SK-N-SH (cell line): ENCODE results near the gene MEF2C. TPM values are rescaled to one million over a fixed set of nuclear protein-coding genes. Genes with fewer than 3 reads are reported as not detected.
A peak's percentile ranks its signal among the peaks of the same experiment; 100 is the strongest.

Source experiments
- CTCF ChIA-PET: fragments of 300-600, 350-600 bp; formaldehyde crosslinking; extraction: SDS; loops from one replicate; lab custom pipeline; 2021; lab: Yijun Ruan, JAX
- POLR2A ChIA-PET: fragments of 350-600 bp; sonication (Branson Sonifier 250); formaldehyde crosslinking; extraction: SDS; loops from one replicate; lab custom pipeline; 2020; ENCODE audit warnings: antibody characterized with exemption, inconsistent platforms; lab: Yijun Ruan, JAX
- DNase-seq: peaks from one replicate; pipeline ENCODE4 v3.0.0; 2012
- H2AFZ ChIP-seq: fragments of 200-600 bp; sonication (generic); 2 replicates; pipeline ENCODE4 v1.8.1; 2016; ENCODE audit warnings: antibody characterized with exemption, mild to moderate bottlenecking, low read depth
- H3F3A ChIP-seq: fragments of 200-600 bp; sonication (generic); replicated peaks from 2 replicates; pipeline ENCODE3; 2016; ENCODE audit warnings: antibody characterized with exemption, mild to moderate bottlenecking; ENCODE audit not compliant: insufficient read depth
- H3K27ac ChIP-seq, 2 experiments: fragments of 200-500 bp in 1 of 2; fragments of 200-600 bp in 1 of 2; sonication (Bioruptor generic) in 1 of 2; sonication (generic), shearing (Covaris generic) in 1 of 2; 2 replicates each; pipeline versions ENCODE4 v1.5.1 to v1.6.1; 2014 to 2016; ENCODE audit warnings: low read depth in 2 of 2, inconsistent platforms in 1 of 2, low read length in 1 of 2, mild to moderate bottlenecking in 1 of 2, mixed read lengths in 1 of 2
- H3K27me3 ChIP-seq: fragments of 200-600 bp; sonication (generic), shearing (Covaris generic); 2 replicates; pipeline ENCODE4 v1.6.1; 2016; ENCODE audit warnings: mixed run types; ENCODE audit not compliant: insufficient read depth
- H3K36me3 ChIP-seq, 2 experiments: fragments of 200-500 bp in 1 of 2; fragments of 200-600 bp in 1 of 2; sonication (Bioruptor generic) in 1 of 2; sonication (generic) in 1 of 2; replicated peaks in 1 of 2; 2 replicates each; pipeline versions ENCODE3 to v1.5.1; 2014 to 2016; ENCODE audit warnings: low read length in 1 of 2, mild to moderate bottlenecking in 1 of 2; ENCODE audit not compliant: insufficient read depth in 2 of 2, control insufficient read depth in 1 of 2
- H3K4me1 ChIP-seq, 2 experiments: fragments of 200-500 bp in 1 of 2; fragments of 200-600 bp in 1 of 2; sonication (Bioruptor generic) in 1 of 2; sonication (generic), shearing (Covaris generic) in 1 of 2; 2 replicates each; pipeline versions ENCODE4 v1.5.1 to v1.6.1; 2014 to 2016; ENCODE audit warnings: low read depth in 1 of 2, low read length in 1 of 2, mixed run types in 1 of 2; ENCODE audit not compliant: insufficient read depth in 2 of 2, control insufficient read depth in 1 of 2
- H3K4me2 ChIP-seq: fragments of 200-600 bp; sonication (generic), shearing (Covaris generic); 2 replicates; pipeline ENCODE4 v1.6.1; 2017; ENCODE audit warnings: mixed run types
- H3K4me3 ChIP-seq, 2 experiments: fragments of 200-500 bp in 1 of 2; fragments of 200-600 bp in 1 of 2; sonication (Bioruptor generic) in 1 of 2; sonication (generic), shearing (Covaris generic) in 1 of 2; 2 replicates each; pipeline versions ENCODE4 v1.5.1 to v1.8.1; 2014 to 2016; ENCODE audit warnings: low read depth in 2 of 2, inconsistent platforms in 1 of 2, low read length in 1 of 2, mild to moderate bottlenecking in 1 of 2, mixed read lengths in 1 of 2, moderate library complexity in 1 of 2
- H3K79me2 ChIP-seq: fragments of 200-600 bp; sonication (generic); 2 replicates; pipeline ENCODE4 v1.8.1; 2017; ENCODE audit warnings: mild to moderate bottlenecking; ENCODE audit not compliant: insufficient read depth
- H3K9ac ChIP-seq: fragments of 200-600 bp; sonication (generic); 2 replicates; pipeline ENCODE4 v1.6.1; 2017; ENCODE audit warnings: mixed run types
- H3K9me2 ChIP-seq: fragments of 200-600 bp; sonication (generic); 2 replicates; pipeline ENCODE4 v1.6.1; 2017; ENCODE audit warnings: mixed run types
- H3K9me3 ChIP-seq: fragments of 200-600 bp; sonication (generic); 2 replicates; pipeline ENCODE4 v1.6.1; 2017; ENCODE audit warnings: mixed run types, mild to moderate bottlenecking, moderate library complexity
- H4K20me1 ChIP-seq: fragments of 200-600 bp; sonication (generic); 2 replicates; pipeline ENCODE4 v1.6.1; 2017; ENCODE audit warnings: mild to moderate bottlenecking, mixed run types; ENCODE audit not compliant: insufficient read depth
- EZH2phosphoT487 ChIP-seq: fragments of 200-600 bp; sonication (generic); IDR thresholded peaks from 2 replicates; pipeline ENCODE4 v1.6.1; 2017; ENCODE audit warnings: low read depth, mixed run types, mild to moderate bottlenecking, antibody characterized with exemption, moderate library complexity, borderline replicate concordance
- FOSL2 ChIP-seq: IDR thresholded peaks from 2 replicates; pipeline ENCODE4 v1.4.0; 2012; ENCODE audit warnings: low read depth, mild to moderate bottlenecking, moderate library complexity, borderline replicate concordance
- GABPA ChIP-seq: IDR thresholded peaks from 2 replicates; pipeline ENCODE4 v1.4.0; 2012; ENCODE audit warnings: low read depth, mild to moderate bottlenecking
- GATA2 ChIP-seq: sonication (generic); formaldehyde crosslinking; IDR thresholded peaks from 2 replicates; pipeline ENCODE4 v1.5.0; 2020; ENCODE audit warnings: mild to moderate bottlenecking, missing genetic modification reagents
- MAX ChIP-seq: IDR thresholded peaks from 2 replicates; pipeline ENCODE4 v1.4.0; 2012; ENCODE audit warnings: low read depth
- MEF2A ChIP-seq: IDR thresholded peaks from 2 replicates; pipeline ENCODE4 v1.4.0; 2012; ENCODE audit warnings: low read depth, borderline replicate concordance
- MXI1 ChIP-seq: IDR thresholded peaks from 2 replicates; pipeline ENCODE4 v1.6.1; 2012; ENCODE audit warnings: mild to moderate bottlenecking, low read depth, low read length, improper control_type of control experiment
- NRF1 ChIP-seq: IDR thresholded peaks from 2 replicates; pipeline ENCODE4 v1.6.1; 2012; ENCODE audit warnings: low read depth, mild to moderate bottlenecking, low read length
- RFX5 ChIP-seq: IDR thresholded peaks from 2 replicates; pipeline ENCODE4 v1.6.1; 2012; ENCODE audit warnings: mild to moderate bottlenecking, improper control_type of control experiment, low read length
- RXRA ChIP-seq: IDR thresholded peaks from 2 replicates; pipeline ENCODE4 v1.4.0; 2012; ENCODE audit warnings: low read depth, mild to moderate bottlenecking, borderline replicate concordance
- TCF12 ChIP-seq: IDR thresholded peaks from 2 replicates; pipeline ENCODE4 v1.4.0; 2012
- TEAD4 ChIP-seq: IDR thresholded peaks from 2 replicates; pipeline ENCODE4 v1.4.0; 2012; ENCODE audit warnings: mild to moderate bottlenecking, borderline replicate concordance; ENCODE audit not compliant: insufficient read depth
- WGBS: methylation state at CpG from one replicate; pipeline ENCODE4 v1.1.6; 2017; ENCODE audit warnings: low lambda C conversion rate; 5-methylcytosine and 5-hydroxymethylcytosine counted together
- polyA plus RNA-seq, 3 experiments: library from polyadenylated mRNA; depleted of rRNA; stranded (reverse); fragments of >200 nt; gene quantifications; 2 replicates each; pipeline ENCODE4 v1.2.3, GENCODE V29; 2012
- TF ChIP-seq, protein P1 (sequence below): IDR thresholded peaks from 2 replicates; pipeline ENCODE4 v1.4.0; 2012; ENCODE audit warnings: low read depth, borderline replicate concordance
- TF ChIP-seq, protein P2 (sequence below): IDR thresholded peaks from 2 replicates; pipeline ENCODE4; 2012
- TF ChIP-seq, protein P3 (sequence below): fragments of 200-600 bp; sonication (generic); IDR thresholded peaks from 2 replicates; pipeline ENCODE4 v1.6.1; 2017; ENCODE audit warnings: antibody characterized with exemption, mild to moderate bottlenecking, moderate library complexity
- TF ChIP-seq, protein P4 (sequence below): IDR thresholded peaks from 2 replicates; pipeline ENCODE4 v1.6.1; 2012; ENCODE audit warnings: mild to moderate bottlenecking, low read depth, low read length, moderate library complexity

Gene MEF2C
- polyA plus RNA-seq, 1 of the 3 experiments (the other 2 are of a cell fraction): 1.2 TPM

DNA sequence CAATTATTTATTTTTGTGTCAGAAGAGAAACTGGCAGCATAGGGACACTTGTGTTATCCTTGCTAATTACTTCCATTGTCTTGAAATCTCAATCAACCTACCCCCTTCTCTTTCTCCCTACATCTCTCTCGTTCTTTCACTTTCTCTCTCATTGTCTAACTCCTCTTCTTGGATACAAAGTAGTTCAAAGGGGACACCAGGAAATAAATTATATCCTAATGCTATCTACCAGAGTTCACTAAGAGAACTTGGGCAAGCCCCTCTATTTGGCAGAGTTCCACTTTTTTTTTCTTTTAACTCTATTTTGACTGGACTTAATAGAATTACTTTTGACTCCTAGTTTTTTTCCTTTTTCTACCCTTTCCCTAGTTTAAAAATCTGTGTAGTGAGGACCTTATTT lies 102.2 kb downstream of the MEF2C start:
- WGBS: 81% methylated on average over 1 of the region's 1 CpG
- no peaks in the 10 kb centered on the region for H3K79me2 ChIP-seq

GRCh38 chr5:88778736-88779135 lies 104.2 kb downstream of the MEF2C start:
- peak overlapping the region; percentile 1; the same call in 1 of the 2 replicates for H3K4me2 ChIP-seq
- CTCF ChIA-PET: no interaction called here

More for the DNA sequence above, 102.2 kb downstream of the MEF2C start:
- POLR2A ChIA-PET: no interaction called here
- Histone ChIP-seq H3K9me3 (no peaks in the 10 kb centered on the region), H3K9ac (no peak overlapping the region), H4K20me1 (no peaks in the 10 kb centered on the region), H3K27ac (no peak overlapping the region), H3K4me2 (no peak overlapping the region), H3K9me2 (no peaks in the 10 kb centered on the region), H3K36me3 (no peaks in the 10 kb centered on the region), H3F3A (peaks cover 22% of the 10 kb centered on the region), H2AFZ (no peak overlapping the region), H3K4me1 (peaks cover 0 to 8% of the 10 kb centered on the region in 2 experiments; a peak in 3 of 4 replicates), H3K4me3 (no peak overlapping the region), H3K27me3 (no peaks in the 10 kb centered on the region)
- CTCF ChIA-PET: no interaction called here
- no peak for TF ChIP-seq RFX5
- TF ChIP-seq, protein P1, sequence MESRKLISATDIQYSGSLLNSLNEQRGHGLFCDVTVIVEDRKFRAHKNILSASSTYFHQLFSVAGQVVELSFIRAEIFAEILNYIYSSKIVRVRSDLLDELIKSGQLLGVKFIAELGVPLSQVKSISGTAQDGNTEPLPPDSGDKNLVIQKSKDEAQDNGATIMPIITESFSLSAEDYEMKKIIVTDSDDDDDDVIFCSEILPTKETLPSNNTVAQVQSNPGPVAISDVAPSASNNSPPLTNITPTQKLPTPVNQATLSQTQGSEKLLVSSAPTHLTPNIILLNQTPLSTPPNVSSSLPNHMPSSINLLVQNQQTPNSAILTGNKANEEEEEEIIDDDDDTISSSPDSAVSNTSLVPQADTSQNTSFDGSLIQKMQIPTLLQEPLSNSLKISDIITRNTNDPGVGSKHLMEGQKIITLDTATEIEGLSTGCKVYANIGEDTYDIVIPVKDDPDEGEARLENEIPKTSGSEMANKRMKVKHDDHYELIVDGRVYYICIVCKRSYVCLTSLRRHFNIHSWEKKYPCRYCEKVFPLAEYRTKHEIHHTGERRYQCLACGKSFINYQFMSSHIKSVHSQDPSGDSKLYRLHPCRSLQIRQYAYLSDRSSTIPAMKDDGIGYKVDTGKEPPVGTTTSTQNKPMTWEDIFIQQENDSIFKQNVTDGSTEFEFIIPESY: no peak
- TF ChIP-seq GATA2 (CRISPR knock-in tag): no peak
- no peak for TF ChIP-seq TCF12
- no peak for TF ChIP-seq FOSL2
- TF ChIP-seq, protein P2, sequence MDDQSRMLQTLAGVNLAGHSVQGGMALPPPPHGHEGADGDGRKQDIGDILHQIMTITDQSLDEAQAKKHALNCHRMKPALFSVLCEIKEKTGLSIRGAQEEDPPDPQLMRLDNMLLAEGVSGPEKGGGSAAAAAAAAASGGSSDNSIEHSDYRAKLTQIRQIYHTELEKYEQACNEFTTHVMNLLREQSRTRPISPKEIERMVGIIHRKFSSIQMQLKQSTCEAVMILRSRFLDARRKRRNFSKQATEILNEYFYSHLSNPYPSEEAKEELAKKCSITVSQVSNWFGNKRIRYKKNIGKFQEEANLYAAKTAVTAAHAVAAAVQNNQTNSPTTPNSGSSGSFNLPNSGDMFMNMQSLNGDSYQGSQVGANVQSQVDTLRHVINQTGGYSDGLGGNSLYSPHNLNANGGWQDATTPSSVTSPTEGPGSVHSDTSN: no peak
- TF ChIP-seq MEF2A: no peak
- no peak for TF ChIP-seq GABPA
- no peak for TF ChIP-seq MXI1
- no peak for TF ChIP-seq TEAD4
- TF ChIP-seq NRF1: no peak
- DNase-seq: no peak

More at GRCh38 chr5:88778736-88779135, 104.2 kb downstream of the MEF2C start:
- Histone ChIP-seq H3K4me1 (no peaks in the 10 kb centered on the region; a peak in 1 of 4 replicates), H2AFZ (peak overlapping the region; percentile 63; the same call in 1 of the 2 replicates), H3K36me3 (no peaks in the 10 kb centered on the region), H3K9me3 (no peaks in the 10 kb centered on the region), H3K27me3 (no peaks in the 10 kb centered on the region), H4K20me1 (no peaks in the 10 kb centered on the region), H3K9ac (no peak overlapping the region), H3F3A (peaks cover 8% of the 10 kb centered on the region), H3K9me2 (no peaks in the 10 kb centered on the region), H3K79me2 (no peaks in the 10 kb centered on the region), H3K4me3 (no peak overlapping the region), H3K27ac (peak overlapping the region in 1 of 2 experiments; percentile 26; a peak in 1 of 4 replicates)
- TF ChIP-seq EZH2phosphoT487 (no peak), MAX (no peak), RXRA (no peak), MXI1 (no peak)
- TF ChIP-seq, protein P3, sequence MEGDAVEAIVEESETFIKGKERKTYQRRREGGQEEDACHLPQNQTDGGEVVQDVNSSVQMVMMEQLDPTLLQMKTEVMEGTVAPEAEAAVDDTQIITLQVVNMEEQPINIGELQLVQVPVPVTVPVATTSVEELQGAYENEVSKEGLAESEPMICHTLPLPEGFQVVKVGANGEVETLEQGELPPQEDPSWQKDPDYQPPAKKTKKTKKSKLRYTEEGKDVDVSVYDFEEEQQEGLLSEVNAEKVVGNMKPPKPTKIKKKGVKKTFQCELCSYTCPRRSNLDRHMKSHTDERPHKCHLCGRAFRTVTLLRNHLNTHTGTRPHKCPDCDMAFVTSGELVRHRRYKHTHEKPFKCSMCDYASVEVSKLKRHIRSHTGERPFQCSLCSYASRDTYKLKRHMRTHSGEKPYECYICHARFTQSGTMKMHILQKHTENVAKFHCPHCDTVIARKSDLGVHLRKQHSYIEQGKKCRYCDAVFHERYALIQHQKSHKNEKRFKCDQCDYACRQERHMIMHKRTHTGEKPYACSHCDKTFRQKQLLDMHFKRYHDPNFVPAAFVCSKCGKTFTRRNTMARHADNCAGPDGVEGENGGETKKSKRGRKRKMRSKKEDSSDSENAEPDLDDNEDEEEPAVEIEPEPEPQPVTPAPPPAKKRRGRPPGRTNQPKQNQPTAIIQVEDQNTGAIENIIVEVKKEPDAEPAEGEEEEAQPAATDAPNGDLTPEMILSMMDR: no peak
- TF ChIP-seq, protein P4, sequence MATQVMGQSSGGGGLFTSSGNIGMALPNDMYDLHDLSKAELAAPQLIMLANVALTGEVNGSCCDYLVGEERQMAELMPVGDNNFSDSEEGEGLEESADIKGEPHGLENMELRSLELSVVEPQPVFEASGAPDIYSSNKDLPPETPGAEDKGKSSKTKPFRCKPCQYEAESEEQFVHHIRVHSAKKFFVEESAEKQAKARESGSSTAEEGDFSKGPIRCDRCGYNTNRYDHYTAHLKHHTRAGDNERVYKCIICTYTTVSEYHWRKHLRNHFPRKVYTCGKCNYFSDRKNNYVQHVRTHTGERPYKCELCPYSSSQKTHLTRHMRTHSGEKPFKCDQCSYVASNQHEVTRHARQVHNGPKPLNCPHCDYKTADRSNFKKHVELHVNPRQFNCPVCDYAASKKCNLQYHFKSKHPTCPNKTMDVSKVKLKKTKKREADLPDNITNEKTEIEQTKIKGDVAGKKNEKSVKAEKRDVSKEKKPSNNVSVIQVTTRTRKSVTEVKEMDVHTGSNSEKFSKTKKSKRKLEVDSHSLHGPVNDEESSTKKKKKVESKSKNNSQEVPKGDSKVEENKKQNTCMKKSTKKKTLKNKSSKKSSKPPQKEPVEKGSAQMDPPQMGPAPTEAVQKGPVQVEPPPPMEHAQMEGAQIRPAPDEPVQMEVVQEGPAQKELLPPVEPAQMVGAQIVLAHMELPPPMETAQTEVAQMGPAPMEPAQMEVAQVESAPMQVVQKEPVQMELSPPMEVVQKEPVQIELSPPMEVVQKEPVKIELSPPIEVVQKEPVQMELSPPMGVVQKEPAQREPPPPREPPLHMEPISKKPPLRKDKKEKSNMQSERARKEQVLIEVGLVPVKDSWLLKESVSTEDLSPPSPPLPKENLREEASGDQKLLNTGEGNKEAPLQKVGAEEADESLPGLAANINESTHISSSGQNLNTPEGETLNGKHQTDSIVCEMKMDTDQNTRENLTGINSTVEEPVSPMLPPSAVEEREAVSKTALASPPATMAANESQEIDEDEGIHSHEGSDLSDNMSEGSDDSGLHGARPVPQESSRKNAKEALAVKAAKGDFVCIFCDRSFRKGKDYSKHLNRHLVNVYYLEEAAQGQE: no peak
- POLR2A ChIA-PET: no interaction called here
- 80% methylated on average over 5 of the region's 5 CpGs for WGBS
- no peak for DNase-seq
